Measurements from ENCODE around the gene NCAN.

DNA sequence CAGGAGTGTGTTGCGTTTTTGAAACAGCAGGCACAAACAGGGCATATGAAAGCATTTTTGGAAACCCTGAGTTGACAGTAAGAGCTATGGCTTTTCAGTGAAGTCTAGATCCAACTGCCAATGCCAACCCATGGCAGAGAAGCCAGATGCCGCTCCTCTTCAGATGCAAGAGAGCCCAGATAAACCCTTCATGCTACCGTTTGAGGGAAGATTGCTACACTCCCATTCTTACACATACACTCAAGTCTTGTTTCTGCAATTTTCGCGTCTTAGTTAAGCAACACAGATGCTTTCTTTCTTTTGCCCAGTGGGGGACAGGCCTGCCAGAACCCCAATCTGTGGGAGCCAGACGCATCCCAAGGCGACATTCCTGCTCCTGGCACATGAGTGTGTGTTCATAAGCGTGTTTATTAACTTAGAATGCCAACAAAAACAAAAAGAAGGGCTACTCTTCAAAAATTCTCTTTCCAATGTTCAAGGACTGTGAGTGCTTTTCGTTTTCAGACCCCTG is 30.2 kb upstream of the NCAN start:
- TF ChIP-seq, protein P1, sequence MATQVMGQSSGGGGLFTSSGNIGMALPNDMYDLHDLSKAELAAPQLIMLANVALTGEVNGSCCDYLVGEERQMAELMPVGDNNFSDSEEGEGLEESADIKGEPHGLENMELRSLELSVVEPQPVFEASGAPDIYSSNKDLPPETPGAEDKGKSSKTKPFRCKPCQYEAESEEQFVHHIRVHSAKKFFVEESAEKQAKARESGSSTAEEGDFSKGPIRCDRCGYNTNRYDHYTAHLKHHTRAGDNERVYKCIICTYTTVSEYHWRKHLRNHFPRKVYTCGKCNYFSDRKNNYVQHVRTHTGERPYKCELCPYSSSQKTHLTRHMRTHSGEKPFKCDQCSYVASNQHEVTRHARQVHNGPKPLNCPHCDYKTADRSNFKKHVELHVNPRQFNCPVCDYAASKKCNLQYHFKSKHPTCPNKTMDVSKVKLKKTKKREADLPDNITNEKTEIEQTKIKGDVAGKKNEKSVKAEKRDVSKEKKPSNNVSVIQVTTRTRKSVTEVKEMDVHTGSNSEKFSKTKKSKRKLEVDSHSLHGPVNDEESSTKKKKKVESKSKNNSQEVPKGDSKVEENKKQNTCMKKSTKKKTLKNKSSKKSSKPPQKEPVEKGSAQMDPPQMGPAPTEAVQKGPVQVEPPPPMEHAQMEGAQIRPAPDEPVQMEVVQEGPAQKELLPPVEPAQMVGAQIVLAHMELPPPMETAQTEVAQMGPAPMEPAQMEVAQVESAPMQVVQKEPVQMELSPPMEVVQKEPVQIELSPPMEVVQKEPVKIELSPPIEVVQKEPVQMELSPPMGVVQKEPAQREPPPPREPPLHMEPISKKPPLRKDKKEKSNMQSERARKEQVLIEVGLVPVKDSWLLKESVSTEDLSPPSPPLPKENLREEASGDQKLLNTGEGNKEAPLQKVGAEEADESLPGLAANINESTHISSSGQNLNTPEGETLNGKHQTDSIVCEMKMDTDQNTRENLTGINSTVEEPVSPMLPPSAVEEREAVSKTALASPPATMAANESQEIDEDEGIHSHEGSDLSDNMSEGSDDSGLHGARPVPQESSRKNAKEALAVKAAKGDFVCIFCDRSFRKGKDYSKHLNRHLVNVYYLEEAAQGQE (IDR thresholded peaks at IDR 0.05): no peak
- TF ChIP-seq POLR2A (IDR thresholded peaks at IDR 0.05; ENCODE audit: low read length) (no peak), CTCF (IDR thresholded peaks at IDR 0.05) (no peak), MYC (IDR thresholded peaks at IDR 0.05; ENCODE audit: borderline replicate concordance, low read length) (no peak), POLR2AphosphoS2 (conservative IDR thresholded peaks at IDR 0.05; ENCODE audit: low read length) (no peak), EP300 (IDR thresholded peaks at IDR 0.05) (no peak), KDM1A (IDR thresholded peaks at IDR 0.05; ENCODE audit: low read depth) (no peak), KDM5A (IDR thresholded peaks at IDR 0.05) (no peak), HMGXB4 (CRISPR knock-in tag; IDR thresholded peaks at IDR 0.05; ENCODE audit: borderline replicate concordance) (no peak), CHD2 (IDR thresholded peaks at IDR 0.05; ENCODE audit: low read length, partially characterized antibody) (no peak), ZNF302 (CRISPR knock-in tag; IDR thresholded peaks at IDR 0.05) (no peak)
